Gastrocnemius medialis (tissue), 4 donors: ENCODE results near the gene PRPF31.
A peak's percentile ranks its signal among the peaks of the same experiment; 100 is the strongest.

Experiments used
- CTCF ChIP-seq, 5 experiments: fragments of 450-650 bp in 3 of 5; fragments of 200-600 bp in 2 of 5; sonication (generic) in 2 of 5; IDR thresholded peaks in 4 of 5; conservative IDR thresholded peaks in 1 of 5; 1 replicate in 4 of 5; 2 replicates in 1 of 5; pipeline ENCODE4 v1.5.1; 2016 to 2019; ENCODE audit warnings: antibody characterized with exemption in 5 of 5, mild to moderate bottlenecking in 3 of 5, moderate library complexity in 3 of 5
- POLR2A ChIP-seq, 2 donors: fragments of 450-650 bp; IDR thresholded peaks; one replicate each; pipeline ENCODE4 v1.6.1; 2017; ENCODE audit warnings: antibody characterized with exemption in 2 of 2, mild to moderate bottlenecking in 2 of 2, moderate library complexity in 2 of 2

DNA sequence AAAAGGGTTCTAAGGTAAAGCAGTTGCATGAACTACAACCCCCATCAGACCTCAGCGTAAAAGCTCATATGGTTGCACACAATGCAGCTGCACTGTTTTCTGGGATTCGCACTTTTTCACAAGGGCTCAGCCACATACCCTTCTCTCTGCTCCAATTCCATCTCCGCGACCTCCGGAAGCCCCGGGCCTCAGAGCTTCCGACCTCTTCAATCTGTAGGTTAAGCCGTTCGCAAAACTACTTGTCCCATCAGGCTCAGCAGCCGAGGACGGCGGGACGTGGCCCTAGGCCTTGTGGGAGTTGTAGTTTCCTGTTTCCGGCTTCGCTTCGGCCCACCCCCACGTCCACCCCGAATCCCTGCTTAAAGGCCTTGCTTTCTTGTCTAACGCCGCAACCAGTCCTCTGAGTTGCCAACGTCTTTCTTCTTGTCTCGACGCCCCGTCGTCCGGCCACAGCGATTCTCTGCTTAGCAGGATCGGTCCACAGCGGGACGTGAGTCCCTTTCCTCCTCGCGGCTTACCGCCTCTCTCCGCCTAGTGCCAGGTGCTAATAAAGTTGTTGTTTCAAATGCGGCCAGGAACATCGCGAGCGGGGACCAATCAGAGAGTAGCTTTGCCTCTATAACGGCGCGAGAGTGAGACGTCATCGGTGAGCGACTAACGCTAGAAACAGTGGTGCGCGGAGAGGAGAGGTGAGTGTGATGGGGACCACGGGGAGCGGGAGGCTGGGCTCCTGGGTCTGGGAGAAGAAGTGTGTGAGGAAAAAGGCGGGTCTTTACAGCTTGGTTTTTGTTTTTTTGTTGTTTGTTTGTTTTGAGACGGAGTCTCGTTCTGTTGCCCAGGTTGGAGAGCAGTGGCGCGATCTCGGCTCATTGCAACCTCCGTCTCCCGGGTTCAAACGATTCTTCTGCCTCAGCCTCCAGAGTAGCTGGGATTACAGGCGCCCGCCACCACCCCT, at the start of gene PRPF31, which contains the start of gene TFPT:
- TF ChIP-seq CTCF (IDR thresholded peaks at IDR 0.05 in 4 of 5, conservative IDR thresholded peaks at IDR 0.05 in 1 of 5) (peak in 1 of 5 experiments; percentile 24), POLR2A (IDR thresholded peaks at IDR 0.05) (peak; percentile 63 to 76)
